ENCODE results near the gene CFAP43.

CFAP43 gene

GRCh38 chr10:104242545-104242944 lies 10.4 kb upstream of the CFAP43 start:
- Histone ChIP-seq H3K4ac (ENCODE audit: low read depth in 1 of 2, low read length in 2 of 2) (no peak overlapping the region), H3K4me2 (ENCODE audit: low read length, poor library complexity, severe bottlenecking) (no peak overlapping the region), H3K36me3 (ENCODE audit: control insufficient read depth in 1 of 2, insufficient read depth in 2 of 2, low read depth in 1 of 2, low read length in 2 of 2) (no peaks in the 10 kb centered on the region), H3K79me1 (replicated peaks; ENCODE audit: low read length, poor library complexity, severe bottlenecking) (no peaks in the 10 kb centered on the region), H2AFZ (ENCODE audit: low read depth, low read length) (no peak overlapping the region), H2BK15ac (ENCODE audit: low read depth, poor library complexity, severe bottlenecking) (no peak overlapping the region), H3K23ac (ENCODE audit: low read length in 2 of 2) (no peak overlapping the region), H3K4me3 (ENCODE audit: insufficient read depth in 1 of 2, low read depth in 1 of 2, low read length in 2 of 2) (no peak overlapping the region), H3K4me1 (ENCODE audit: control insufficient read depth, insufficient read depth, low read depth, low read length) (no peaks in the 10 kb centered on the region), H3K9me3 (ENCODE audit: control insufficient read depth, low read length) (no peaks in the 10 kb centered on the region), H3K27ac (ENCODE audit: low read length, poor library complexity, severe bottlenecking) (no peak overlapping the region), H3K27me3 (ENCODE audit: control insufficient read depth in 1 of 2, insufficient read depth in 1 of 2, low read length in 2 of 2) (peaks cover 3 to 26% of the 10 kb centered on the region in 2 experiments), H4K8ac (ENCODE audit: low read length) (no peak overlapping the region), H2BK12ac (ENCODE audit: low read length in 2 of 2) (no peak overlapping the region), H2BK120ac (ENCODE audit: low read depth, low read length) (no peak overlapping the region), H3K18ac (ENCODE audit: low read depth in 1 of 2, low read length in 2 of 2) (no peak overlapping the region), H3K9ac (ENCODE audit: low read length) (no peak overlapping the region), H2AK5ac (ENCODE audit: low read length, severe bottlenecking) (no peak overlapping the region), H3K14ac (ENCODE audit: low read length in 2 of 2) (no peak overlapping the region), H2BK5ac (ENCODE audit: low read depth, low read length, poor library complexity, severe bottlenecking) (no peak overlapping the region), H4K91ac (ENCODE audit: low read length) (no peak overlapping the region)
- no peak for DNase-seq

GRCh38 chr10:104240078-104240477 lies 7.9 kb upstream of the CFAP43 start:
- Histone ChIP-seq H3K18ac (ENCODE audit: low read depth in 1 of 2, low read length in 2 of 2) (no peak overlapping the region), H3K9me3 (ENCODE audit: control insufficient read depth, low read length) (peaks cover 4% of the 10 kb centered on the region), H3K14ac (ENCODE audit: low read length in 2 of 2) (no peak overlapping the region), H3K79me1 (replicated peaks; ENCODE audit: low read length, poor library complexity, severe bottlenecking) (no peaks in the 10 kb centered on the region), H4K8ac (ENCODE audit: low read length) (no peak overlapping the region), H2AK5ac (ENCODE audit: low read length, severe bottlenecking) (no peak overlapping the region), H3K4me1 (ENCODE audit: control insufficient read depth, insufficient read depth, low read depth, low read length) (no peaks in the 10 kb centered on the region), H3K27ac (ENCODE audit: low read length, poor library complexity, severe bottlenecking) (no peak overlapping the region), H4K91ac (ENCODE audit: low read length) (no peak overlapping the region), H3K4me2 (ENCODE audit: low read length, poor library complexity, severe bottlenecking) (no peak overlapping the region), H2BK12ac (ENCODE audit: low read length in 2 of 2) (no peak overlapping the region), H3K4ac (ENCODE audit: low read depth in 1 of 2, low read length in 2 of 2) (no peak overlapping the region), H3K9ac (ENCODE audit: low read length) (no peak overlapping the region), H2BK120ac (ENCODE audit: low read depth, low read length) (no peak overlapping the region), H3K4me3 (ENCODE audit: insufficient read depth in 1 of 2, low read depth in 1 of 2, low read length in 2 of 2) (no peak overlapping the region), H3K27me3 (ENCODE audit: control insufficient read depth in 1 of 2, insufficient read depth in 1 of 2, low read length in 2 of 2) (peaks cover 3 to 26% of the 10 kb centered on the region in 2 experiments), H2BK15ac (ENCODE audit: low read depth, poor library complexity, severe bottlenecking) (no peak overlapping the region), H3K36me3 (ENCODE audit: control insufficient read depth in 1 of 2, insufficient read depth in 2 of 2, low read depth in 1 of 2, low read length in 2 of 2) (no peaks in the 10 kb centered on the region), H2AFZ (ENCODE audit: low read depth, low read length) (no peak overlapping the region), H2BK5ac (ENCODE audit: low read depth, low read length, poor library complexity, severe bottlenecking) (no peak overlapping the region), H3K23ac (ENCODE audit: low read length in 2 of 2) (no peak overlapping the region)
- DNase-seq: no peak
- 88% methylated on average over 2 of the region's 2 CpGs for WGBS

GRCh38 chr10:104235801-104236200 lies 3.6 kb upstream of the CFAP43 start:
- no peak for DNase-seq
- Histone ChIP-seq H4K91ac (ENCODE audit: low read length) (no peak overlapping the region), H3K4me3 (ENCODE audit: insufficient read depth in 1 of 2, low read depth in 1 of 2, low read length in 2 of 2) (no peak overlapping the region), H3K14ac (ENCODE audit: low read length in 2 of 2) (no peak overlapping the region), H2AK5ac (ENCODE audit: low read length, severe bottlenecking) (no peak overlapping the region), H3K27me3 (ENCODE audit: control insufficient read depth in 1 of 2, insufficient read depth in 1 of 2, low read length in 2 of 2) (peaks cover 3 to 26% of the 10 kb centered on the region in 2 experiments), H3K9ac (ENCODE audit: low read length) (no peak overlapping the region), H3K9me3 (ENCODE audit: control insufficient read depth, low read length) (peaks cover 9% of the 10 kb centered on the region), H3K4ac (ENCODE audit: low read depth in 1 of 2, low read length in 2 of 2) (no peak overlapping the region), H3K23ac (ENCODE audit: low read length in 2 of 2) (no peak overlapping the region), H3K27ac (ENCODE audit: low read length, poor library complexity, severe bottlenecking) (no peak overlapping the region), H2BK5ac (ENCODE audit: low read depth, low read length, poor library complexity, severe bottlenecking) (no peak overlapping the region), H2AFZ (ENCODE audit: low read depth, low read length) (no peak overlapping the region), H3K4me2 (ENCODE audit: low read length, poor library complexity, severe bottlenecking) (no peak overlapping the region), H3K18ac (ENCODE audit: low read depth in 1 of 2, low read length in 2 of 2) (no peak overlapping the region), H2BK12ac (ENCODE audit: low read length in 2 of 2) (no peak overlapping the region), H3K36me3 (ENCODE audit: control insufficient read depth in 1 of 2, insufficient read depth in 2 of 2, low read depth in 1 of 2, low read length in 2 of 2) (no peaks in the 10 kb centered on the region), H3K4me1 (ENCODE audit: control insufficient read depth, insufficient read depth, low read depth, low read length) (peaks cover 7% of the 10 kb centered on the region), H2BK15ac (ENCODE audit: low read depth, poor library complexity, severe bottlenecking) (no peak overlapping the region), H3K79me1 (replicated peaks; ENCODE audit: low read length, poor library complexity, severe bottlenecking) (no peaks in the 10 kb centered on the region), H4K8ac (ENCODE audit: low read length) (no peak overlapping the region), H2BK120ac (ENCODE audit: low read depth, low read length) (no peak overlapping the region)
- WGBS: 90% methylated on average over 1 of the region's 3 CpGs

- H2BK12ac ChIP-seq (ENCODE audit: low read length in 2 of 2): no peak overlapping the region
- H4K8ac ChIP-seq (ENCODE audit: low read length): no peak overlapping the region
- no peaks in the 10 kb centered on the region for H3K36me3 ChIP-seq (ENCODE audit: control insufficient read depth in 1 of 2, insufficient read depth in 2 of 2, low read depth in 1 of 2, low read length in 2 of 2)
- WGBS: 71% methylated on average over 1 of the region's 1 CpG
- H2AFZ ChIP-seq (ENCODE audit: low read depth, low read length): no peak overlapping the region
- H3K14ac ChIP-seq (ENCODE audit: low read length in 2 of 2): no peak overlapping the region
- H3K27me3 ChIP-seq (ENCODE audit: control insufficient read depth in 1 of 2, insufficient read depth in 1 of 2, low read length in 2 of 2): peaks cover 0 to 18% of the 10 kb centered on the region in 2 experiments
- H2BK15ac ChIP-seq (ENCODE audit: low read depth, poor library complexity, severe bottlenecking): no peak overlapping the region
- H3K9me3 ChIP-seq (ENCODE audit: control insufficient read depth, low read length): peaks cover 9% of the 10 kb centered on the region
- no peak overlapping the region for H3K27ac ChIP-seq (ENCODE audit: low read length, poor library complexity, severe bottlenecking)
- H3K4me1 ChIP-seq (ENCODE audit: control insufficient read depth, insufficient read depth, low read depth, low read length): peaks cover 7% of the 10 kb centered on the region
- H3K23ac ChIP-seq (ENCODE audit: low read length in 2 of 2): no peak overlapping the region
- H3K4me2 ChIP-seq (ENCODE audit: low read length, poor library complexity, severe bottlenecking): no peak overlapping the region
- H2BK120ac ChIP-seq (ENCODE audit: low read depth, low read length): no peak overlapping the region
- no peak overlapping the region for H3K18ac ChIP-seq (ENCODE audit: low read depth in 1 of 2, low read length in 2 of 2)
- H3K4me3 ChIP-seq (ENCODE audit: insufficient read depth in 1 of 2, low read depth in 1 of 2, low read length in 2 of 2): no peak overlapping the region
- H3K79me1 ChIP-seq (replicated peaks; ENCODE audit: low read length, poor library complexity, severe bottlenecking): no peaks in the 10 kb centered on the region
- no peak overlapping the region for H4K91ac ChIP-seq (ENCODE audit: low read length)
- H3K9ac ChIP-seq (ENCODE audit: low read length): no peak overlapping the region
- H2AK5ac ChIP-seq (ENCODE audit: low read length, severe bottlenecking): no peak overlapping the region
- no peak overlapping the region for H2BK5ac ChIP-seq (ENCODE audit: low read depth, low read length, poor library complexity, severe bottlenecking)
- no peak overlapping the region for H3K4ac ChIP-seq (ENCODE audit: low read depth in 1 of 2, low read length in 2 of 2)
- DNase-seq: no peak
Measured at GRCh38 chr10:104234934-104235333, 2.8 kb upstream of the CFAP43 start.
